T-helper 2 cell (primary cell): ENCODE data around the gene CPED1.

Experiments used
- DNase-seq, 5 experiments: peaks; one replicate each; pipeline versions ENCODE4 v3.0.0 to v3.0.0-alpha.2; 2012 to 2022

Gene CPED1

GRCh38 chr7:121329191-121330052 is 340.9 kb downstream of the CPED1 start:
- DNase-seq, result peak in 2 of 5 experiments; percentile 2 to 29

DNA sequence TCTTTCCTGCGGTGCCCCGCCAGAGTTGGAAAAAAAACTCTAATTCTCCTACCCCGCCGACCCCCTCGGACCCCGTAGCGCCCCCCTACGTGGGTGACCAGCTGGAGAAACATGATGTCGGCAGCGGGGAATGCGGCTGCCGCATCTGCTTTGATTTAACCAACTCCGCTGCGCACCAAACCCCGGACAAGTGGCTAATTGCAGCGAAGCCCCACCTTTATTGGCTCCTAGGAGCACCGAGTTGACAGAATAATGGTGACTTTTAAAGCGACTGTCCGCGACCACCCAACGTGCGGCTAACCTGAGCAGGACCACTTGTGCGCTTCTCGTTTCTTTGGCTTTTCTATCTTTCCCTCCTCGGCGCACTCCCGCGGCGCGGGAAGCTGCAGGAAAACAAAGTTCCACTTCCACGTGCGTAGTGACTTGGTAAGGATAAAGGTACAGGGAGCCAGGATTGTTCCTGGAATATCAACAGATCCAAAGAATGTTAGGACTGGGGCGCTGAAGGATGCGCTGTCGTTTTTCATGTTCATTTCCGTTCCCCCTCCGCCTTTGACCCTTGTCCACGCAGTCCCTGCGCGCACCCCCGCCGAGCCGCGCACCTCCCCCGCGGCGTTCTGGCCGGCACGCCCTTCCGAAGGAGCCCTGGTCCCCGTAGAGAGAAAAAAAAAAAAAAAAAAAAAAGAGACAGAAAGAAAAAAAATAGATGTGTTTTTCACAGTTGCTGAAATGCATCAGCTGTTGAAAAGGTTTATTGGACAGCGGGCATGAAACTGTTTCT is 341.7 kb downstream of the CPED1 start:
- no peak for DNase-seq

DNA sequence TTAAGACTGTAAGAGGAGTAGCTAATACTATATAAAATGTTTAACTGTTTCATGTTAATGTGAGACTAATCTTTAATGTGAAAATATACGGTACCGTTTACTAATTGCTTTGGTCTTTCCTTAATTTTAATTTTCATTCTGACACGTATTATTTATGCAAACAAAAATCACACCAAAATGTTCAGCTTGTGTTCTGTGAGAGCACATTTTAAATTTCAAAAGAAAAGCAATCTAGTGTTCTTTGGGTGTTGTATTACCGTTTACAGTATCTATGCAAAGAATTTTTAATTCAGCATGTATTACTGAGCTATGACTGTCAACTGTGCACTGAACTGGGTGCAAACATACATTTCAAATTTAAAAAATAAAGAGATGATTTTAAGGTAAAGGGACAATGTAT is 342.5 kb downstream of the CPED1 start:
- no peak for DNase-seq

GRCh38 chr7:121331574-121331973 is 343.1 kb downstream of the CPED1 start:
- no peak for DNase-seq

DNA sequence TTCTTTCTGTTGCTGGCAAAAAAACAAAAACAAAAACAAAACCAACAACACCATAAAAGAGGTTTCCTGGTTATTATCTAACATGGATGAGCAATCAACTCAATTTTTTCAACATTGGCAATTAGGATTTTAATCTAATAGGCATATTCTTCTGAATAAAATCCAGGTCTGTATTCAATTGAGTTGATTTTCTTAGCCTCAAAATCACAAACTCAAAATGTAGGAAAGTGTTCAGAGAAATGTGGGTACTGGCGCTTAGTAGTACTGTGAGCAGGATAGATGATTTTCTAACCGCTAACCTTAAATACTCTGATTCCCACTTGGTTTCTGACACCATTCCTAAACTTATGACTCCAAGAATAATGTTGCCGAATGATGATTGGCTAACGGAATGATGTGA is 345.9 kb downstream of the CPED1 start:
- no peak for DNase-seq

GRCh38 chr7:121334875-121335648 is 346.6 kb downstream of the CPED1 start:
- no peak for DNase-seq

- DNase-seq, result no peak
Observed at GRCh38 chr7:121336579-121336978, 348.1 kb downstream of the CPED1 start.

DNA sequence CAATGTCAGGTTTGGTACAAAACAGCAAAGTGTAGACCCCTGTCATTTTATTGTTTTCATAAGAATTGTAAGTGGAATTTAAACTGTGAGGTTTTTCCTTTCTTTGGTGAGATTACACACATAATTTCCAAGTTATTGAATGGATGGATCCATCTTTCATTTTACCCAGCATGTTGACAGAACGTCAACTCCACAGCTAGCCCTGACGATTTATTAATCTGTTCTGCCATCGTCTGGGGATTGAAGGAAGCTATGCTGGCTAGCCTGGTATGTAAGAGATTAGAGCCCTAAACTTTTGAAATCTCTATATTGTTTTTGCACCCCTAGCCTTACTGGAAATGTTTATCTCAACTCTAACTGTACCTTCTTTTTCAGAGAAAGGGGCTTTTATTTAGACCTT is 348.9 kb downstream of the CPED1 start:
- DNase-seq, result no peak

DNA sequence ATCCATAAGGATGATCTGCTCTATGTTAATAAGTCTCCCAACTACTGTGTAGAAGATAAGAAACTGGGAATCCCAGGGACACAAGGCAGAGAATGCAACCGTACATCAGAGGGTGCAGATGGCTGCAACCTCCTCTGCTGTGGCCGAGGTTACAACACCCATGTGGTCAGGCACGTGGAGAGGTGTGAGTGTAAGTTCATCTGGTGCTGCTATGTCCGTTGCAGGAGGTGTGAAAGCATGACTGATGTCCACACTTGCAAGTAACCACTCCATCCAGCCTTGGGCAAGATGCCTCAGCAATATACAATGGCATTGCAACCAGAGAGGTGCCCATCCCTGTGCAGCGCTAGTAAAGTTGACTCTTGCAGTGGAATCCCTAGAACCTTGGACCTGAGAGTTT is 350.6 kb downstream of the CPED1 start:
- DNase-seq, result no peak

GRCh38 chr7:121341933-121342332 is 353.4 kb downstream of the CPED1 start:
- DNase-seq, result no peak

DNA sequence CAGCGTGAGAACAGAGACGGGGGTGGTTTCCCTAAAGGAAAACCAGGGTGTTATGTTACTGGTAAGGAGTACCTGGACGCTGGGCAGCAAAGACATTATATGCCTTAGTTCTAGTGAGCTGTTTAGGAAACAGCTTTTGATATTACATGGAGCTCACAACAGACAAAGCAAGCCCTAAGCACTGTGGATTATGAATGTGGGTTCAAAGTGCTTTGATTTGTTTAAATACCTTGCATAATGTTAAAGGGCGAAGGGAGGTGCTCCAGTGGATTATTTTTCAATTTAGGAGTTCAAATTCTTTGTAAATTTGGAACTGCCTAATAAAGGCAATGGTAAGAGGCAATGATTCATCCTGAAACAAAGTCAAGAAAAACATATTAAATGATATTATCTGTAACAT is 354.1 kb downstream of the CPED1 start:
- DNase-seq, result no peak

DNA sequence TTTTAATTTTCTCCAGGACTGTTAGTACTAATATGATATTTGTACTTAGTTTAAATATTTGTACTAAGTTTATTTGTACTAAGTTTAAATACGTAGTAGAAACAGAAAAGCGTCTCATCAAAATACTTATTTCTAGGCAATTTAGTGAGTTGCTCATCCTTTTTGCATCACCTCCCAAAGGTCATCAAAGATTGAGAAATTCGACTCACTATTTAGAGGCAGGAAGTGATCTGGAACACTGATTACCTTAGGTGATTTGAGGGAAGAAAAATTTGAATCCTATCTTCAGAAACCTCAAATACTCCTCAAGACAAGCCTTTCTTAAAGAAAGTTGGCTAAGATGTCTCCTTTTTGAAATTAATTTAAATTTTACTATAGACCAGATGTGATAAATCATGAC is 354.8 kb downstream of the CPED1 start:
- DNase-seq, result no peak

DNA sequence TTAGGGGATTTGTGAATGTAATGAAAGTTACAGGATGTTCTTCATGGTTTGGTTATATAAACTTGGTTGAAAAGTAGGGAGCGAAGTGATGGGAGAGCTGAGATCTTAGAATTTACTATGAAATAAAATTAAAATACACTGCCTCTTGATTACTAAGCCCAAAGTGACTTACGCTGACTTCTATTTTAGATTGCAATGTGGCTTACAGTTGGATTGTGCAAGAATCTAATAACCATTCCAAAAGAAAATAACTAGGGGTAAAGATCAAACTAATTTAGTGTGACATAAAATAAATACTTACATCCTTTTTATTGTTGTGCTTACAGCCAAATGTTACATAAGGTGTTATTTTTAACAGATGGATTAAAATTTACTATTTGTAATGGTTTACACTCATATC is 355.6 kb downstream of the CPED1 start:
- no peak for DNase-seq

- no peak for DNase-seq
Observed at GRCh38 chr7:121344497-121344896, 356.0 kb downstream of the CPED1 start.
